GM12891 (cell line): ENCODE measurements around the gene TAS1R3.

Experiments used
- PAX5 ChIP-seq: IDR thresholded peaks from 2 replicates; pipeline ENCODE4 v1.6.1; 2011; ENCODE audit warnings: low read length, moderate library complexity, mild to moderate bottlenecking; ENCODE audit not compliant: insufficient read depth, severe bottlenecking
- POLR2A ChIP-seq: IDR thresholded peaks from 2 replicates; pipeline ENCODE4 v1.6.1; 2011; ENCODE audit warnings: low read depth, low read length, control low read depth
- POLR2AphosphoS5 ChIP-seq: IDR thresholded peaks from 2 replicates; pipeline ENCODE4 v1.6.1; 2011; ENCODE audit warnings: low read depth, low read length, control low read depth
- POU2F2 ChIP-seq: IDR thresholded peaks from 2 replicates; pipeline ENCODE4 v1.6.1; 2011; ENCODE audit warnings: low read depth, mild to moderate bottlenecking, control low read depth, low read length, moderate library complexity
- SPI1 ChIP-seq: IDR thresholded peaks from 2 replicates; pipeline ENCODE4 v1.6.1; 2011; ENCODE audit warnings: low read depth, low read length, control low read depth
- TAF1 ChIP-seq: IDR thresholded peaks from 2 replicates; pipeline ENCODE4 v1.6.1; 2011; ENCODE audit warnings: low read depth, low read length, control low read depth

- TF ChIP-seq POLR2A (no peak), POLR2AphosphoS5 (no peak), SPI1 (no peak), TAF1 (no peak), POU2F2 (no peak), PAX5 (no peak)
Measured at GRCh38 chr1:1303736-1304135, 27.3 kb upstream of the TAS1R3 start.
